GM10847 (cell line): Measurements from ENCODE around the gene LTBP1.

Experiments used
- POLR2A ChIP-seq: IDR thresholded peaks from 2 replicates; pipeline ENCODE4 v1.6.1; 2011; ENCODE audit not compliant: insufficient read length; ENCODE audit errors: extremely low read depth

The LTBP1 gene

DNA sequence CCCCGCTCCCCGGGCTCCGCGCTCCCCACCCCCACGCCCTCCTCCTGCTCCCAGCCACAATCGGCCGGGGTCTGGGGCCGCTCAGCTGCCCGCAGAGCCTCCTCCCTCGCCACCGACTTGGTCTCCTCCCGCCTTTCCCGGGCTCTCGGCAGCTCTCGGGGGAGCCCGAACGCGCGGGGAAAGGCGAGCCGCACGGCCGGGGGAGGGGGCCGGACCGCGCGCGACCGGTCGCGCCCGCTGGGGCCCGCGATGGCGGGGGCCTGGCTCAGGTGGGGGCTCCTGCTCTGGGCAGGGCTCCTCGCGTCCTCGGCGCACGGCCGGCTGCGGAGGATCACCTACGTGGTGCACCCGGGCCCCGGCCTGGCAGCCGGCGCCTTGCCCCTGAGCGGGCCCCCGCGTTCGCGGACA, 327 bp downstream of the LTBP1 start:
- no peak for TF ChIP-seq POLR2A

DNA sequence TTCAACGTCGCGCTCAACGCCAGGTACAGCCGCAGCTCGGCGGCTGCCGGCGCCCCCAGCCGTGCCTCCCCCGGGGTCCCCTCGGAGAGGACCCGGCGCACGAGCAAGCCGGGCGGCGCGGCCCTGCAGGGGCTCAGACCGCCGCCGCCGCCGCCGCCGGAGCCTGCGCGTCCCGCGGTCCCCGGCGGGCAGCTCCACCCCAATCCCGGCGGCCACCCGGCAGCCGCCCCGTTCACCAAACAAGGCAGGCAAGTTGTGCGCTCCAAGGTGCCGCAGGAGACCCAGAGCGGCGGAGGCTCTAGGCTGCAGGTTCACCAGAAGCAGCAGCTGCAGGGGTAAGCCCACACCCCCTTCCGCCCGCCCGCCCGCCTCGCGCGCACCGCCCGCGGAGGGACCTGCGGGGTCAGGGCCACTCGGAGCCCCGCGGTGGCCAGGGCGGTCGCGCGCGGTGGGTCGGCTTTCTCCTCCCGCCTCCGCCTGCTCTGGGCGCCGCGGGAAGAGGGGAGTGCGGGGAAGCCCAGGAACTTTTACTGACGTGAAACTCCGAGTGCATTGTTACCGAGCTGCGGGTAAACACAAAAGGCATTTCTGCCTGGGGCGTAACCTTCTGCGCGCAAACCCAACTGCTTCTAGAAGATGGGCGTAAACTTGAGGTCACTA, 861 bp downstream of the LTBP1 start:
- no peak for TF ChIP-seq POLR2A

DNA sequence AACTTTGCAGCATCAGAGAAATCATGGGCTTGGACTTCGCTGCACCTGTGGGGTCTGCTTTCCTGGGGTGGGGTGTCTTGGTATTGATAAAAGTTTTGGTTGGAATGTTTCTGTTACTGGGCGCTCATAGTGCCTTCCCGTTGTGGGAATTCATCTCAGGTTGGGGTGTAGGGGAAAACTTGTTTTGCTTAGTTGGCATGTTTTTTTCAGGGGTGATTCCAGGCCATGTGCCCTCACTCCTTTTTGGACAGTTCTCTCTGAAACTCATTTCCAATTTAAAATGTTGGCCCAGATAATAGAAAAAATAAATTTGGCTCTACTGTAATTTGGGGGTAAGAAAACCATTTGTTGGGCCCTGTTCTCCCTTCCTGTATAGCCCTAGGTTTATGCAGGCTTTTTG, 1.5 kb downstream of the LTBP1 start:
- TF ChIP-seq POLR2A, result no peak

DNA sequence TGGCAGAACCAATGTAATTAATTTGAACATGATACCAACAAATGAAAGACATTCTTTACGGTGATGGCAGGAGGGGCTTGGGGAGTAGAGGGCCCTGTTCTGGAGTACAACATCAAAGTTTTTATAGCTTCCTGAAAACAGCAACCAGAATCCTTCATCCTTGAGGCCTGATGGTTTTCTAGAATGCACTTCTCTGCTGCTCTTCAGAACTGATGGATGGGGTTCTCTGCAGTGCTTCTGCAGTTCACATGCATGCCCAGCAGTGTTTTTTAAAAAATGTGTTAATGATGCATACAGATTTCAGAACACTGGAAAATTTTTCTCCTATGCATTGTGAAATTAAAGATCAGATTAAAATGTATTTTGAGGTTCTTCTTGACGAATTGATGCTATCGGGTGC, 2.5 kb downstream of the LTBP1 start:
- no peak for TF ChIP-seq POLR2A

GRCh38 chr2:32951672-32952071, 4.9 kb downstream of the LTBP1 start:
- TF ChIP-seq POLR2A, result no peak

GRCh38 chr2:32952761-32953476, 6.2 kb downstream of the LTBP1 start:
- TF ChIP-seq POLR2A, result no peak

DNA sequence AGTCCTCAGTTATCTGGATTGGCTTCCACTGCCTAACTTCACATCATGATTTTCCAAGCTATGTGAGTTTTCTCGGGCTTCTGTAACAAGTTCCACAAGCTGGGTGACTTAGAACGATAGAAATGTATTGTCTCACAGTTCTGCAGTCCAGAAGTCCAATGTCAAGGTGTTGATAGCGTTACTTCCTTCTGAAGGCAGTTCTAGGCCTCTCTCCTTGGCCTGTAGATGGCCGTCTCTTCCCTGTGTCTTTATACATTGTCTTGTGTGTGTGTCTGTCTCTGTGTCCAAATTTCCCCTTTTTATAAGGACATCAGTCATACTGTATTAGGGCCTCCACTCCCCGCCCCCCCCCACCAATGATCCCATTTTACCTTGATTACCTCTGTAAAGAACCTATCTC, 7.5 kb downstream of the LTBP1 start:
- no peak for TF ChIP-seq POLR2A

GRCh38 chr2:32958821-32959220, 12.1 kb downstream of the LTBP1 start:
- no peak for TF ChIP-seq POLR2A

DNA sequence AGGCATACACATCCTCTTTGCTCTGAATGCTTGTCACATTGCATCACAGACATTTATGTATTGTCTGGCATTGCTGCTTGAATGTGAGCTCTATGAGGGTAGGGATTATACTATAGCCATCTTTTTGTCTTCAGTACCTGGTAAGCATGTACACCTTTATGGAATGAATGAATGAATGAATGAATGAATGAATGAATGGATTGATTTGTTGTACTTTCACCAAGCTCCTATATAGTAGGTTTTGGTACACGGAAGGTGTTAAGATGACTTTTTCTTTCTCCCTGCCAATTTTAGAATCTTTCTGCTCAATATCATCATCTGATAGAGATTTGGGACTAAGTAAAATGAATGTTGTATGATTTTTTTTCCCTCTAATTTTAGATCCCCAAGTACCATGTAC, 13.5 kb downstream of the LTBP1 start:
- no peak for TF ChIP-seq POLR2A

GRCh38 chr2:32960647-32961403, 14.1 kb downstream of the LTBP1 start:
- TF ChIP-seq POLR2A, result no peak

DNA sequence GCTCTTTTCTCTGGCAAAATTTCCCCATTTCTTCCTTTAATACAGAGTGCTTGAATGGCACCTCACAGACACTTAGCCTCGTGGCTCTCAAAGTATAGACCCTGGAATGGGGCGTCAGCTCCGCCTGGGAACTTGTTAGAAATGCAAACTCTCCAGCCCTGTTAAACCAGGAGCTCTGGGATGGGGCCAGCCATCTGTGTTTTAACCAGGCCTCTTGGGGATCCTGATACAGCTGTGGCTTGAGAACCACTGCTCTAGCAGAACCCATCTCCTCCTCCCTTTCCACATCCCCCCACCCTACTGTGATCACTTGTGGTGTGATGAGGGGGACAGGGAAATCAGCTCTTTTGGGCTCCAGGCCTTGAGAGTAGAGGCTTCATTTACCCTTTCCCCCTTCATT, 15.9 kb downstream of the LTBP1 start:
- TF ChIP-seq POLR2A, result no peak

GRCh38 chr2:32963941-32964340, 17.2 kb downstream of the LTBP1 start:
- no peak for TF ChIP-seq POLR2A

DNA sequence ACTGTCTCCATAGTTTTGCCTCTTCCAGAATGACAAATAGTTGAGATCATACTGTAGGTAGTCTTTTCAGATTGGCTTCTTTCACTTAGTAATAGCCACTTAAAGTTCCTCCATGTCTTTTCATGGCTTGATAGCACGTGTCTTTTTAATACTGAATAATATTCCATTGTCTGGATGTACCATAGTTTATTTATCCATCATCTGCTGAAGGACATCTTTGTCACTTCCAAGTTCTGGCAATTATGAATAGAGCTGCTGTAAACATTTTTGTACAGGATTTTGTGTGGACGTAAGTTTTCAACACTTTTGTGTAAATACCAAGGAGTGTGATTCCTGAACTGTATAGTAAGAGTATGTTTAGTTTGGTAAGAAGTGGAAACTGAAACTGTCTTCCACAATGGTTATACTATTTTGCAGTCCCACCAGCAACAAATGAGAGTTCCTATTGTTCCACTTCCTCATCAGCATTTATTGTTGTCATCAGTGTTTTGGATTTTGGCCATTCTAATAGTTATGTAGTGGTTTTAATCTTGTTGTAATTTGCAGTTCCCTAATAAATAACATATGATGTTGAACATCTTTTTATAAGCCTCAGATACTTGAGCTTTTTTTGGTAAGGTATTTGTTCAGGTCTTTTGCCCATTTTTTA, 18.9 kb downstream of the LTBP1 start:
- TF ChIP-seq POLR2A, result no peak

GRCh38 chr2:32969444-32970162, 22.9 kb downstream of the LTBP1 start:
- TF ChIP-seq POLR2A, result no peak

DNA sequence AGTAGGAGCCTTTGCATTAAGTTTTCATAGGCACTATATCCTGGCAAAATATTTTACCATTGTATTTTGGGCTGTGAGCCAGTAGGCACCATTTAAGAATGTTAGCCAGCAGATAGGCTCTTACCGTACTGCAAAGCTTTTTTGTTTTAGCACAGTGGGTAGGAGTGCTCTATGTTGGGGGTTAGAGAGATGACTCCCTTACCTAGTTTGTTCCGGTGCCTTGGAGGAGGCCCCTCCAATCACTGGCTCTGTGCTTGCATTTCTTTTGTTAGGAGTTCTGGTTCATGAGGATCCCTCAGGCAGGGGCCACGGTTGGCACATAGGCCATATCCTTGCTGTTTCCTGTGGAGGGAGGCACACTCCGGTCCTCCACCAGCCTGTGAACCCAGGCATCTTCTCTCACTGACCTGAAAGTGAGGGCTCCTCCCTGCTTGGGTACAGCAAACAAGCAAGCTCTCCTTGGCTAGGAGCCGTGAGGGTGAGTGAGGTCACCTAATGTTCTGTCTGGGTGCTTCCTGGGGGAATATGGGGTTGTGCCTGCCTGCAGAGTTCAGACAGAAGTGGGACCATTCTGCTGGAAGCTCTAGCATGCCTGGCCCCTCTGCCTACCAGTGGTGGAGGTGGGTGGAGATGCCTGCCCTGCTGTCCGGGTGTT, 29.8 kb downstream of the LTBP1 start:
- no peak for TF ChIP-seq POLR2A

DNA sequence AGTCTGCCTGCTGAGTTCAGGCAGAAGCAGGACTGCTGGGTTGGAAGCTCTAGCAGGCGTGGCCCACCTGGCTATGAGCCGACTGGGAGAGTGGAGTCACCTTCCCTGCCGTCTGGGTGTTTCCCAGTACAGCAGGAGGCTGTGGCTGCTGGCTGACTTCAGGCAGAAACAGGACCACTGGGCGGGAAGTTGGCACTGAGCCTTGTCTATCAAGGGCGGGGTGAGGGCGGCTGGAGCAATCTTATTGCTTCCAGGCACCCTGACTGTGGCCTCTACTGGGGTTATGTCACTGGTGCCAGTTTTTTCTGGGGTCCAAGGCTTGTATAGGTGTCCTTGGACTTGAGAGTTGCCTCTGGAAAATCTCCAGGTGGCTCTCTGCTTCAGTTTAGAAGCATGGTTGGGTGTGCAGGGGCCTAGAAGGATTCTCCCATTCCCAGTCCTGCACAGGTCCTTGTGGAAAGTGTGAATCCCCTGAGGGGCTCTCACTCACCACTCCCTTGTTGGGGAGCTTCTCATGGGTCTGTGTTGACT, 30.5 kb downstream of the LTBP1 start:
- TF ChIP-seq POLR2A, result no peak
